MCF 10A (cell line): Measurements from ENCODE around the gene NELFCD. TPM values are rescaled to one million over a fixed set of nuclear protein-coding genes. Genes with fewer than 3 reads are reported as not detected.

Experiments
- BruUV-seq: library from RNA; stranded (reverse); fragments of 400-500 nt; replicated peaks from 2 replicates; lab custom pipeline; 2021; lab: Mats Ljungman, UMichigan
- CTCF ChIA-PET: fragments of 300-600 bp; sonication (Branson Sonifier 250); formaldehyde crosslinking; extraction: SDS; loops from one replicate; lab custom pipeline; 2021; ENCODE audit warnings: antibody characterized with exemption, inconsistent platforms; lab: Yijun Ruan, JAX
- POLR2A ChIA-PET: fragments of 300-600, 350-650 bp; sonication (Branson Sonifier 250); formaldehyde crosslinking; extraction: SDS; loops from one replicate; lab custom pipeline; 2020; ENCODE audit warnings: antibody characterized with exemption, inconsistent platforms; lab: Yijun Ruan, JAX
- DNase-seq: peaks from one replicate; pipeline ENCODE4 v3.0.0-alpha.2; 2018; ENCODE audit not compliant: unreplicated experiment
- H3K27ac Mint-ChIP-seq: one replicate; pipeline ENCODE4 v1.8.0; 2022; ENCODE audit warnings: mild to moderate bottlenecking, low read depth, mixed read lengths; ENCODE audit not compliant: unreplicated experiment
- H3K27me3 Mint-ChIP-seq: one replicate; pipeline ENCODE4 v1.8.0; 2022; ENCODE audit warnings: mixed read lengths; ENCODE audit not compliant: insufficient read depth, unreplicated experiment
- H3K36me3 Mint-ChIP-seq: one replicate; pipeline ENCODE4 v1.8.0; 2022; ENCODE audit warnings: mild to moderate bottlenecking, moderate library complexity, mixed read lengths; ENCODE audit not compliant: insufficient read depth, unreplicated experiment
- H3K4me1 Mint-ChIP-seq: one replicate; pipeline ENCODE4 v1.8.0; 2022; ENCODE audit warnings: mixed read lengths; ENCODE audit not compliant: insufficient read depth, unreplicated experiment
- H3K4me3 Mint-ChIP-seq: one replicate; pipeline ENCODE4 v1.8.0; 2022; ENCODE audit warnings: mild to moderate bottlenecking, moderate library complexity, mixed read lengths; ENCODE audit not compliant: unreplicated experiment
- H3K9me3 Mint-ChIP-seq: one replicate; pipeline ENCODE4 v1.8.0; 2022; ENCODE audit warnings: mixed read lengths; ENCODE audit not compliant: unreplicated experiment
- intact Hi-C: fragments of 100-400 bp; cut with micrococcal nuclease; formaldehyde crosslinking; loops from 2 replicates; pipeline ENCODE4 v1.14.1; 2022
- total RNA-seq: library from RNA; stranded (reverse); gene quantifications from 2 replicates; pipeline ENCODE4 v1.2.3, GENCODE V29; 2022
- TF ChIP-seq, protein P1 (sequence below): fragments of 200-600 bp; IDR thresholded peaks from one replicate; pipeline ENCODE4 v1.8.0; 2022; ENCODE audit warnings: antibody characterized with exemption, mild to moderate bottlenecking; ENCODE audit not compliant: unreplicated experiment

Gene NELFCD
- total RNA-seq, 1 experiment from 2014 or later: 79.8 TPM

- H3K36me3 Mint-ChIP-seq: no peaks in the 10 kb centered on the region
- no peaks in the 10 kb centered on the region for H3K9me3 Mint-ChIP-seq
- BruUV-seq: no TSS peak
- DNase-seq: no peak
- intact Hi-C loops: no loop called here
- TF ChIP-seq, protein P1, sequence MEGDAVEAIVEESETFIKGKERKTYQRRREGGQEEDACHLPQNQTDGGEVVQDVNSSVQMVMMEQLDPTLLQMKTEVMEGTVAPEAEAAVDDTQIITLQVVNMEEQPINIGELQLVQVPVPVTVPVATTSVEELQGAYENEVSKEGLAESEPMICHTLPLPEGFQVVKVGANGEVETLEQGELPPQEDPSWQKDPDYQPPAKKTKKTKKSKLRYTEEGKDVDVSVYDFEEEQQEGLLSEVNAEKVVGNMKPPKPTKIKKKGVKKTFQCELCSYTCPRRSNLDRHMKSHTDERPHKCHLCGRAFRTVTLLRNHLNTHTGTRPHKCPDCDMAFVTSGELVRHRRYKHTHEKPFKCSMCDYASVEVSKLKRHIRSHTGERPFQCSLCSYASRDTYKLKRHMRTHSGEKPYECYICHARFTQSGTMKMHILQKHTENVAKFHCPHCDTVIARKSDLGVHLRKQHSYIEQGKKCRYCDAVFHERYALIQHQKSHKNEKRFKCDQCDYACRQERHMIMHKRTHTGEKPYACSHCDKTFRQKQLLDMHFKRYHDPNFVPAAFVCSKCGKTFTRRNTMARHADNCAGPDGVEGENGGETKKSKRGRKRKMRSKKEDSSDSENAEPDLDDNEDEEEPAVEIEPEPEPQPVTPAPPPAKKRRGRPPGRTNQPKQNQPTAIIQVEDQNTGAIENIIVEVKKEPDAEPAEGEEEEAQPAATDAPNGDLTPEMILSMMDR: no peak
- ChIA-PET CTCF (interaction anchor here (0.7 kb wide), 1 partner anchor 8 kb away, joined by 4 read pairs; no protein-coding TSS in a partner anchor), POLR2A (interaction anchor here (0.7 to 1.0 kb wide), 3 partner anchors 18 to 33 kb away, joined by 3 read pairs; partner anchors contain the start of gene NELFCD)
- peaks cover 34% of the 10 kb centered on the region for H3K4me1 Mint-ChIP-seq
- no peak overlapping the region for H3K4me3 Mint-ChIP-seq
- no peak overlapping the region for H3K27ac Mint-ChIP-seq
- H3K27me3 Mint-ChIP-seq: no peaks in the 10 kb centered on the region
Observed at GRCh38 chr20:59014680-59015389, 33.8 kb downstream of the NELFCD start.

- no TSS peak for BruUV-seq
- TF ChIP-seq, protein P1: no peak
- Mint-ChIP-seq H3K27ac (no peak overlapping the region), H3K9me3 (no peaks in the 10 kb centered on the region), H3K27me3 (no peaks in the 10 kb centered on the region), H3K4me1 (peaks cover 31% of the 10 kb centered on the region), H3K4me3 (no peak overlapping the region), H3K36me3 (no peaks in the 10 kb centered on the region)
- no peak for DNase-seq
- ChIA-PET CTCF (interaction anchor here (0.9 kb wide), 1 partner anchor 145 kb away, joined by 5 read pairs; no protein-coding TSS in a partner anchor), POLR2A (interaction anchor here (0.7 to 1.0 kb wide), 2 partner anchors 33 to 34 kb away, joined by 3 read pairs; partner anchors contain the start of gene NELFCD)
- intact Hi-C loops: no loop called here
Observed at GRCh38 chr20:59015411-59015810, 34.4 kb downstream of the NELFCD start.

DNA sequence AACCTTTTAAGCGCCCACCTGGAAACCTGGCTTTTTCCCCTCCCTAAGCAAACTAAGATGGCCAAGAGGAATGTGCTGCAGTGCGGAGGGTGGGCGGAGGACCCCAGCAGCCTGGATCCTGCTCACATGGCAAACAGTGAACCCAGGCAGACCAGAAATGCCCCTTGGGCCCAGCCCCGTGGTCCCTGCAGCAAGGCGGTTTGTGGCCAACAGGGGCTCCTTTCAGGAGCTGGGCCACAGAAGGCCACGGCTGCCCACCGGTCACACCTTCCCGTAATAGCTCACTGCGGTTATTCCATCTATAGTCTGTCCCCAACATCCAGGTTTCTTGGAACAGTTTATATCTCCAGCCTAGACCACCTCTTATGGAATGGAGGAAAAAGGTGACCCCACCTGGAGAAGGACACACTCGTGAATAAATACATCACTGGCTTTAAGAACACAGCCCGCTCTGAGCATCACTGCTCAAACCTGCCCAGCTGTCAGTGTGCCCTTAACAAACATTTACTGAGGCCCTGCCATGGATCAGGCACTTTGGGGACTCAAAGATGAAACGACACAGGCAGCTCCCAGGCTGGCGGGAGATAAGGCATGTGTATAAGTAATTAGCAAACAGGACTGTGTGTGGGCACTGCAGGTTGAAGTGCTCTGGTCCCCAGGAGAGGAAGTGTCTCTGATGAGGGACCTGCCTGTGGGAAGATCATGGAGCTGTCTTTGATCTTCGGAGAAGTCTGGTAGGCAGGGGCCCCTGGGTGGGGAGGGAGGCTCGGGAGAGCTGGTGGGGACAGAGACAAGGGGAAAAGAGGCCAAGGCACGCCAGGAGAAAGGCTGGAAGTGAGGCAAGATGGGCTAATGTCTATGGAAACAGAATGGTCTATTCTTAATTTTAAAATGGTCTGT is 35.0 kb downstream of the NELFCD start:
- peaks cover 31% of the 10 kb centered on the region for H3K4me1 Mint-ChIP-seq
- ChIA-PET CTCF (interaction anchor here (0.8 to 1.4 kb wide), 3 partner anchors 7 to 717 kb away, joined by 3 to 5 read pairs (median 3); no protein-coding TSS in a partner anchor), POLR2A (interaction anchor here (0.7 to 6.5 kb wide), 3 partner anchors 15 to 35 kb away, joined by 3 to 70 read pairs (median 3); partner anchors contain the start of genes ATP5F1E and NELFCD)
- no TSS peak for BruUV-seq
- no peak for DNase-seq
- TF ChIP-seq, protein P1: no peak
- H3K9me3 Mint-ChIP-seq: no peaks in the 10 kb centered on the region
- H3K4me3 Mint-ChIP-seq: no peak overlapping the region
- intact Hi-C loops: no loop called here
- H3K27me3 Mint-ChIP-seq: no peaks in the 10 kb centered on the region
- no peaks in the 10 kb centered on the region for H3K36me3 Mint-ChIP-seq
- H3K27ac Mint-ChIP-seq: peak overlapping the region; percentile 75
